HFF-Myc (cell line): ENCODE measurements around the gene CFHR2.
"Not testable (repeated sequence)": the region's sequence is repeated elsewhere in the genome, so short reads cannot be mapped to it uniquely, and the experiment has no call there.

ENCODE experiments used
- DNase-seq: peaks from one replicate; pipeline ENCODE4 v3.0.0-alpha.2; 2011; ENCODE audit warnings: low read depth; ENCODE audit errors: extremely low read depth
- H3K4me3 ChIP-seq: replicated peaks from 2 replicates; pipeline ENCODE4 v1.5.1; 2011; ENCODE audit warnings: low read depth, mild to moderate bottlenecking, control low read depth, low read length
- TF ChIP-seq, protein P1 (sequence below): IDR thresholded peaks from 2 replicates; pipeline ENCODE4 v1.5.1; 2012; ENCODE audit warnings: mild to moderate bottlenecking, low read depth, low read length, control low read depth; ENCODE audit errors: missing control alignments

Gene CFHR2

DNA sequence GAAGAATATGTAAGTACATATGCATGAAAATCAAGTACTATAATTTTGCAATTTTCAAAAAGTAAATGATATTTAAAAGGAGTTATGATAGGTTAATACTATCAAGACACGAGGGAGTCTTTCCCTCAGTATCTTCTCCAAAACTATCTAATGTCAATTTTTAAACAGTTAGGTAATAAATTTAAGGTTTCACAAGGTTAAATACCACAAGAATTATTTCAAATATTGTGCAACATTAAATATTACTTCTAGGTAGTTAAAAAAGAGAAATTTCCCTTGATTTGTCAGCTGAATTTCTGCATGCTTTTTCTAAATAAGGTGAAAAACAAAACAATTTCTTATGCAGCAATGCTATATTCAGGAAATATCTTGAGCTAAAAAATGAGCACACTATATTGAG is 37.3 kb downstream of the CFHR2 start:
- TF ChIP-seq, protein P1, sequence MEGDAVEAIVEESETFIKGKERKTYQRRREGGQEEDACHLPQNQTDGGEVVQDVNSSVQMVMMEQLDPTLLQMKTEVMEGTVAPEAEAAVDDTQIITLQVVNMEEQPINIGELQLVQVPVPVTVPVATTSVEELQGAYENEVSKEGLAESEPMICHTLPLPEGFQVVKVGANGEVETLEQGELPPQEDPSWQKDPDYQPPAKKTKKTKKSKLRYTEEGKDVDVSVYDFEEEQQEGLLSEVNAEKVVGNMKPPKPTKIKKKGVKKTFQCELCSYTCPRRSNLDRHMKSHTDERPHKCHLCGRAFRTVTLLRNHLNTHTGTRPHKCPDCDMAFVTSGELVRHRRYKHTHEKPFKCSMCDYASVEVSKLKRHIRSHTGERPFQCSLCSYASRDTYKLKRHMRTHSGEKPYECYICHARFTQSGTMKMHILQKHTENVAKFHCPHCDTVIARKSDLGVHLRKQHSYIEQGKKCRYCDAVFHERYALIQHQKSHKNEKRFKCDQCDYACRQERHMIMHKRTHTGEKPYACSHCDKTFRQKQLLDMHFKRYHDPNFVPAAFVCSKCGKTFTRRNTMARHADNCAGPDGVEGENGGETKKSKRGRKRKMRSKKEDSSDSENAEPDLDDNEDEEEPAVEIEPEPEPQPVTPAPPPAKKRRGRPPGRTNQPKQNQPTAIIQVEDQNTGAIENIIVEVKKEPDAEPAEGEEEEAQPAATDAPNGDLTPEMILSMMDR = no peak
- no peak overlapping the region for H3K4me3 ChIP-seq
- DNase-seq = no peak

DNA sequence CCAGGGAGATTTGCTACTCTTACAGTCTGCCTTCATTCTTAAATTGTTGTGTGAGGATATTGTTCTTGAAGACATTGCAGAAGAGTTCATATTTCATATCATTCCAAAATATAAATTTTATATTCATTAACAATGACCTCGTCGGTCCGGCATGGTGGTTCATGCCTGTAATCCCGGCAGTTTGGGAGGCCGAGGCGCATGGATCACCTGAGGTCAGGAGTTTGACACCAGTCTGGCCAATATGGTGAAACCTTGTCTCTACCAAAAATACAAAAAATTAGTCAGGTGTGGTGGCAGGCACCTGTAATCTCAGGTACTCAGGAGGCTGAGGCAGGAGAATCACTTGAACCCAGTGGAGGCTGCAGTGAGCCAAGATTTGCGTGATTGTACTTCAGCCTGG is 38.7 kb downstream of the CFHR2 start:
- DNase-seq, H3K4me3 ChIP-seq: not testable (repeated sequence)

DNA sequence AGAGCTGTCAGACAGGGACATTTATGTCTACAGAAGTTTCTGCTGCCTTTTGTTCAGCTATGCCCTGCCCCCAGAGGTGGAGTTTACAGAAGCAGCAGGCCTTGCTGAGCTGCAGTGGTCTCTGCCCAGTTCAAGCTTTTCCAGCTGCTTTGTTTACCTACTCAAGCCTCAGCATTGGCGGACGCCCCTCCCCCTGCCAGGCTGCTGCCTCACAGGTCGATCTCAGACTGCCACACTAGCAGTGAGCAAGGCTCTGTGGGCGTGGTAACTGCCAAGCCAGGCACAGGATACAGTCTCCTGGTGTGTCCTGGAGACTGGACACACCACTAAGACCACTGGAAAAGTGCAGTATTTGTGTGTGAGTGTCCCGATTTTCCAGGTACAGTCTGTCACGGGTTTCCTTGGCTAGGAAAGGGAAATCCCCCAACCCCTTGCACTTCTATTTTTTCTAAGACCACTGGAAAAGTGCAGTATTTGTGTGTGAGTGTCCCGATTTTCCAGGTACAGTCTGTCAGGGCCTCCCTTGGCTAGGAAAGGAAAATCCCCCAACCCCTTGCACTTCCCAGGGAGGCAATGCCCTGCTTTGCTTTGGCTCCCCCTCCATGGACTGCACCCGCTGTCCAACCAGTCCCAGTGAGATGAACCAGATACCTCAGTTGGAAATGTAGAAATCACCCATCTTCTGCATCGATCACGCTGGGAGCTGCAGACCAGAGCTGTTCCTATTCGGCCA is 48.5 kb downstream of the CFHR2 start:
- not testable (repeated sequence) for DNase-seq, H3K4me3 ChIP-seq

DNA sequence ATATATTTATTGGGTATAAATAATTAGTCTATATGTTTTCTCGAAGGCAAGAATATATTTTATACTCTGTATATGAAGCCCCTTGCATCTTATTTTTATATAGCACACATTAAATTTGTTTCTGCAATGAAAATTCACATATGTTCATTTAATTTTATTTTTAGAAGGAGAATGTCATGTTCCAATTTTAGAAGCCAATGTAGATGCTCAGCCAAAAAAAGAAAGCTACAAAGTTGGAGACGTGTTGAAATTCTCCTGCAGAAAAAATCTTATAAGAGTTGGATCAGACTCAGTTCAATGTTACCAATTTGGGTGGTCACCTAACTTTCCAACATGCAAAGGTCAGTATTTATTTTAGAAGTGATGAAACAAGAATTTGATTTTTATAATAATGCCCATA is 50.4 kb downstream of the CFHR2 start:
- H3K4me3 ChIP-seq = no peak overlapping the region
- no peak for DNase-seq
- TF ChIP-seq, protein P1 = no peak

DNA sequence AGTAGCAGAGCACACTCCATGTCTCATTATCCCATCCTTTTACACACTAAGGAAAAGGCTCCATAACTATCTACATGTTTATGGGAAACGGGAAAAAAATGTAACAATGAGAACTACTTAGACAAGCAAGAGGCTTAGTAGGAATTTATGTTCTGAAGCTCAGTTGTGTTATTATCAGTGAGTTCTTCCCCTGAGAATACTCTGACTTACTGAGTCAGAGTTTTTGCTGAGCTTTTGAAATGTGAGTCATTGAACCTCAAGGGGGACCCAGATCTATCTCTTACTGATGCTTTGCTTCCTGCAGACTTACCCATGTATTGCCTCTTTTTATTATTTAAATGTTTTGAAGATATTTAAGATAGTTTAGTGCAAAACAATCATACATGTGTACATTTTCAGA is 53.9 kb downstream of the CFHR2 start:
- TF ChIP-seq, protein P1 = no peak
- no peak overlapping the region for H3K4me3 ChIP-seq

DNA sequence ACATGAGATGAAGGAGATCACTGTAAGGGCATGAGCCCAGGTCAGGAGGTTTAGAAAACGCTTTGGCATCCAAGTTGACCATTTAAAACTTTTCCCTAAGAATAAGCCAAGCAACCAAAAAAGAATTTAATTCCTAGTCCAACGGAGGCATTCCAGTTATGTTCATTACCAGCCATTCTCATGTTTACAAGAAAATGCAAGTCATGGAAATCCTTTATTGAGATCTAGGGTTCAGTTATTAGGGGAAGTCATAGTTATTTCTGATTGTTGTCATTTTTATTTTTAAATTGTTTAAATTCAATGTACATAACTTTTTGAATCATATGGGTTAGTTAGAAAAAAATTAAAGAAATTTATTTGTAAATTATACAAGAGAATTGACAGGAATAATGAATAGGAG is 58.3 kb downstream of the CFHR2 start:
- DNase-seq = no peak
- no peak overlapping the region for H3K4me3 ChIP-seq

More for the DNA sequence above, 53.9 kb downstream of the CFHR2 start:
- DNase-seq = no peak

DNA sequence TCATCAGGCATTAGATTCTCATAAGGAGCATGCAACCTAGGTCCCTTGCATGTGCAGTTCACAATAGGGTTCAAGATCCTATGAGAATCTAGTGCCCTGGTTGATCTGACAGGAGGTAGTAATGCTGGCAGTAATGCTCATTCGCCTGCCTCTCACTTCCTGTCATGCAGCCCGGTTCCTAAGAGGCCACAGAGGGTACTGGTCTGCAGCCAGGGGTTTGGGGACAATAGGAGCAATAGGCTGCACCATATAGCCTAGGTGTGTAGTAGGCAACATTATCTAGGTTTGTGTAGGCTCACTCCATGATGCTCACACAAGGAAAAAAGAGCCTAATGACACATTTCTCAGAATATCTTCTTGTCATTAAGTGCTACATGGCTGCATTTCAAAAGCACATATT is 59.6 kb downstream of the CFHR2 start:
- H3K4me3 ChIP-seq = no peak overlapping the region
- TF ChIP-seq, protein P1 = no peak
- DNase-seq = no peak

More for the DNA sequence above, 58.3 kb downstream of the CFHR2 start:
- TF ChIP-seq, protein P1 = no peak

DNA sequence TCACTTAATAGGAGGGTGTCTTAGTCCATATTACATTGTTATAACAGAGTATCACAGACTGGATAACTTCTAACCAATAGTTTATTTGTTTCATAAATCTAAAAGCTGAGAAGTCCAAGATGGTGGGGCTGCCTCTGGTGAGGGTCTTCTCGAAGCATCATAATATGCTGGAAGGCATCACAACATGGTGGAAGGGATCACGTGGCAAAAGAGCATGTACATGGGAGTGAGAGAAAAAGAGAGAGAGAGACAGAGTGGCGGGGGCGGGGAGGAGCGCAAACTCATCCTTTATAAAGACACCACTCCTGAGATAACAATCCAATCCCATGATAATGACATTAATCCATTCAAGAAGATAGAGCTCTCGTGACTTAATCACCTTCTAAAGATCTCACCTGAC is 65.3 kb downstream of the CFHR2 start:
- H3K4me3 ChIP-seq = no peak overlapping the region
- TF ChIP-seq, protein P1 = no peak
- no peak for DNase-seq
